Ishikawa (cell line): Measurements from ENCODE around the gene NAP1L2.

Source experiments
- CREB1 ChIP-seq: IDR thresholded peaks from 2 replicates; pipeline ENCODE4 v1.6.1; 2012; ENCODE audit warnings: low read depth
- EGR1 ChIP-seq: IDR thresholded peaks from 2 replicates; pipeline ENCODE4 v1.6.1; 2012
- EP300 ChIP-seq: IDR thresholded peaks from 2 replicates; pipeline ENCODE4 v1.6.1; 2012; ENCODE audit warnings: borderline replicate concordance
- FOXM1 ChIP-seq: IDR thresholded peaks from 2 replicates; pipeline ENCODE4 v1.6.1; 2012; ENCODE audit warnings: low read depth, borderline replicate concordance
- RAD21 ChIP-seq: IDR thresholded peaks from 2 replicates; pipeline ENCODE4 v1.6.1; 2012; ENCODE audit warnings: low read depth
- TAF1 ChIP-seq: IDR thresholded peaks from 2 replicates; pipeline ENCODE4 v1.6.1; 2012; ENCODE audit warnings: low read depth, mild to moderate bottlenecking
- TCF12 ChIP-seq: IDR thresholded peaks from 2 replicates; pipeline ENCODE4 v1.6.1; 2012; ENCODE audit warnings: low read depth
- TEAD4 ChIP-seq: IDR thresholded peaks from 2 replicates; pipeline ENCODE4 v1.6.1; 2012
- YY1 ChIP-seq: IDR thresholded peaks from 2 replicates; pipeline ENCODE4 v1.6.1; 2012; ENCODE audit warnings: low read depth
- TF ChIP-seq, protein P1 (sequence below): IDR thresholded peaks from 2 replicates; pipeline ENCODE4 v1.6.1; 2012
- TF ChIP-seq, protein P2 (sequence below): IDR thresholded peaks from 2 replicates; pipeline ENCODE4 v1.6.1; 2012

DNA sequence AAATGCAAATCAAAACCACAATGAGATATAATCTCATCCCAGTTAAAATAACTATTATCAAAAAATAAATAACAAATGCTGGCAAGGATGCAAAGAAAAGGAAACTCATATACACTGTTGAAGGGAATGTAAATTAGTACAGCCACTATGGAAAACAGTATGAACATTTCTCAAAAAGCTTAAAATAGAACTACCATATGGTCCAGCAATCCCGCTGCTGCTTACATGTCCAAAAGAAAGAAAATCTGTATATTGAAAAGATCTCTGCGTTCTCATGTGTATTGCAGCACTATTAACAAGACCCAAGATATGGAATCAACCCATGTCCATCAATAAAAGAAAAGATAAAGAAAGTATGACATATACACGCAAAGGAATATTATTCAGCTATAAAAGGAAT, 3.0 kb upstream of the NAP1L2 start:
- TF ChIP-seq TEAD4 (no peak), FOXM1 (no peak), TAF1 (no peak), CREB1 (no peak), EP300 (no peak), EGR1 (no peak), RAD21 (no peak), TCF12 (no peak), YY1 (no peak)
- TF ChIP-seq, protein P1, sequence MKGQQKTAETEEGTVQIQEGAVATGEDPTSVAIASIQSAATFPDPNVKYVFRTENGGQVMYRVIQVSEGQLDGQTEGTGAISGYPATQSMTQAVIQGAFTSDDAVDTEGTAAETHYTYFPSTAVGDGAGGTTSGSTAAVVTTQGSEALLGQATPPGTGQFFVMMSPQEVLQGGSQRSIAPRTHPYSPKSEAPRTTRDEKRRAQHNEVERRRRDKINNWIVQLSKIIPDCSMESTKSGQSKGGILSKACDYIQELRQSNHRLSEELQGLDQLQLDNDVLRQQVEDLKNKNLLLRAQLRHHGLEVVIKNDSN = no peak
- TF ChIP-seq, protein P2, sequence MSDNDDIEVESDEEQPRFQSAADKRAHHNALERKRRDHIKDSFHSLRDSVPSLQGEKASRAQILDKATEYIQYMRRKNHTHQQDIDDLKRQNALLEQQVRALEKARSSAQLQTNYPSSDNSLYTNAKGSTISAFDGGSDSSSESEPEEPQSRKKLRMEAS = no peak
